ENCODE measurements around the gene HNRNPUL1.

Gene HNRNPUL1

DNA sequence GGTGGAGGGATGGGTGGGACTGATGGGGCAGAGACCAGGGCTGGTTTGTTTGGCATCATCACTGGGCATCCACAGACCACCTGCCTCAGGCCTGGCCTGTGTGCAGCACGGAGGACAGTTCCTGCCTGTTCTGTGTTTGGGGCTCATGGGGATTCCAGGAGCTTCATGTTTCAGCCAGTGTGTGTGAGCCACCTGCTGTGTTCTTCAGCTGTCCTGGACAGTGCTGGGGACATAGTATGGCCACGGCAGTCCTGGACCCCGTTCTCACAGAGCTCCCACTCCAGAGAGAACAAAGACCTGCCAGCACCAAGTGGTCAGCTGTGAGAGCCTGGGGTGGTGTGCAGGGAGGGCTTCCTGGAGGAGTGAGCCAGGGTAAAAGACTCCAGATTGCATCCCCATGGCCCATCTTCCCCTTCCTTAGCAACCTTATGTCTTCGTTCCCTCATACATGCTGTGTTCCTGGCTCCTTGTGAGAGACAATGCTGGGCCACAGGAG, 43.8 kb downstream of the HNRNPUL1 start:
- TF ChIP-seq EP300 (IDR thresholded peaks at IDR 0.05; ENCODE audit: borderline replicate concordance) (no peak), CREB1 (IDR thresholded peaks at IDR 0.05; ENCODE audit: low read depth) (no peak), TAF1 (IDR thresholded peaks at IDR 0.05; ENCODE audit: low read depth) (no peak), YY1 (IDR thresholded peaks at IDR 0.05; ENCODE audit: low read depth) (no peak)

DNA sequence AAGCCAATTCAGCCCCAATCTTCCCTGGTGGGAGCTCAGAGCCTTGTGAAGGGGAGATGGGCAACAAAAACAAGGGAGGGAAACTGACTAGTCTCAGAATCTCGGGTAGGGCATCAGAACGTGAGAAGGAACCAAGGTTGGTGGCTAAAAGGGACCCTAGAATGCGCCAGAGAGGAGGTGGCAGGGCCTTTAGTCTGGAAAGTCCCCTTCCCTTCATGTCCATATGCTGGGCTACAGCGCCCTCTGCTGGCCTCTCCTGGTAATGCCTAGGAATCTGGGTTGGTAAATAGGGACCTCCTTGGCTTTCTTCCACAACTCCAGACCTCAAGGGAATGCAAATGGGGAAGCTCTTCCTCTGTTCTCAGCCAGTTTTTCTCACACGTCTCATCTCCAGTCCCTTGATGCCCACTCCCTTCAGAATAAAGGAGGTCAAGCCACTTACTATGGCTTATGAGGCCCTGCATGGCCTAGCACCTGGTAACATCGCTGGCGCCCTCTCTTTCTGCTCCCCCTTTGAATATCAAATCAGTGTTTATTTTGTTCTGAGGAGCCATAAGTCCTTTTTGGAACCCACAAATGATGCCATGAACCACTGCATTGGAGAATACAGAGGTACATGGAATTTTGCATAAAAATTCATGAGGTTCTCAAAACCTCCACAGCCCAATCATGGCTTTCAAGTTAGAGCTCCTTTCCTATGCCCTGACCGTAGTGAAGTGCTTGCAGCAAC, 44.4 kb downstream of the HNRNPUL1 start:
- peak; percentile 61 for TF ChIP-seq RAD21 (IDR thresholded peaks at IDR 0.05; ENCODE audit: low read depth)
- TF ChIP-seq, protein P1, sequence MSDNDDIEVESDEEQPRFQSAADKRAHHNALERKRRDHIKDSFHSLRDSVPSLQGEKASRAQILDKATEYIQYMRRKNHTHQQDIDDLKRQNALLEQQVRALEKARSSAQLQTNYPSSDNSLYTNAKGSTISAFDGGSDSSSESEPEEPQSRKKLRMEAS (IDR thresholded peaks at IDR 0.05) = no peak
- TF ChIP-seq TEAD4 (IDR thresholded peaks at IDR 0.05) = no peak

DNA sequence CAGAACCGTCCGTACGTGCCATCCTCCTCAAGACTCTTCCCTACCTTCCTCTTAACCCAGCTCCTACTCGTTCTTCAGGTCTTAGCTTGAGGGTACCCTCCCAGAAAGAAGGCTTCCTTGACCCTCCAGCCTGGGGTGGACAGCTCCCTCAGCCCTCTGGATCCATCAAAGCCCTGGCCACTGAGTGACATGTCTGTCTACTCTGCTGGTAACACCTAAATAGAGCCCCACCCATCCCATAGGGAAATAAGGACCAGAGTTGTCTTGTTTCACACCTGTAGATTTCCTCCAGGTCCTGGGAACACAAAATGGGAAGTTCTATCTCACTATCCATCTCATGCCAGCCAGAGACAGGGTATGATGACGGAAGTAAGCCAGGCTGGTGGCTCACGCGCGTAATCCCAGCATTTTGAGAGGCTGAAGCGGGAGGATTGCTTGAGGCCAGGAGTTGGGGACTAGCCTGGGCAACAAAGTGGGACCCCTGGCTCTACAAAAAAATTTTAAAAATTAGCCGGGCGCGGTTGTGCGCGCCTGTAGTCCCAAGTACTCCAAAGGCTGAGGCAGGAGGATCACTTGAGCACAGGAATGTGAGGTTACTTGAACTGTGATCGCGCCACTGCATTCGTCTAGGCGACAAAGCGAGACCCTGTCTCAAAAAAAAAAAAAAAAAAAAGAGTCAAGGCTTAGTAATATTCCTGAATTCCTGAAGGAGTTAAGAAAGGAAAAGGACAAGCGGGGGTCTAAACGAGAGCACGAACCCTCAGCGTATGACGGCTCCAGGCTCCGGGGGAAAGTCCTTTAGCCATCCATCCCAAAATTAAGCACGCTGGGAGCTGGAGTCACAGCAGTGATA, 45.2 kb downstream of the HNRNPUL1 start:
- no peak for TF ChIP-seq TEAD4 (IDR thresholded peaks at IDR 0.05)
- TF ChIP-seq, protein P2, sequence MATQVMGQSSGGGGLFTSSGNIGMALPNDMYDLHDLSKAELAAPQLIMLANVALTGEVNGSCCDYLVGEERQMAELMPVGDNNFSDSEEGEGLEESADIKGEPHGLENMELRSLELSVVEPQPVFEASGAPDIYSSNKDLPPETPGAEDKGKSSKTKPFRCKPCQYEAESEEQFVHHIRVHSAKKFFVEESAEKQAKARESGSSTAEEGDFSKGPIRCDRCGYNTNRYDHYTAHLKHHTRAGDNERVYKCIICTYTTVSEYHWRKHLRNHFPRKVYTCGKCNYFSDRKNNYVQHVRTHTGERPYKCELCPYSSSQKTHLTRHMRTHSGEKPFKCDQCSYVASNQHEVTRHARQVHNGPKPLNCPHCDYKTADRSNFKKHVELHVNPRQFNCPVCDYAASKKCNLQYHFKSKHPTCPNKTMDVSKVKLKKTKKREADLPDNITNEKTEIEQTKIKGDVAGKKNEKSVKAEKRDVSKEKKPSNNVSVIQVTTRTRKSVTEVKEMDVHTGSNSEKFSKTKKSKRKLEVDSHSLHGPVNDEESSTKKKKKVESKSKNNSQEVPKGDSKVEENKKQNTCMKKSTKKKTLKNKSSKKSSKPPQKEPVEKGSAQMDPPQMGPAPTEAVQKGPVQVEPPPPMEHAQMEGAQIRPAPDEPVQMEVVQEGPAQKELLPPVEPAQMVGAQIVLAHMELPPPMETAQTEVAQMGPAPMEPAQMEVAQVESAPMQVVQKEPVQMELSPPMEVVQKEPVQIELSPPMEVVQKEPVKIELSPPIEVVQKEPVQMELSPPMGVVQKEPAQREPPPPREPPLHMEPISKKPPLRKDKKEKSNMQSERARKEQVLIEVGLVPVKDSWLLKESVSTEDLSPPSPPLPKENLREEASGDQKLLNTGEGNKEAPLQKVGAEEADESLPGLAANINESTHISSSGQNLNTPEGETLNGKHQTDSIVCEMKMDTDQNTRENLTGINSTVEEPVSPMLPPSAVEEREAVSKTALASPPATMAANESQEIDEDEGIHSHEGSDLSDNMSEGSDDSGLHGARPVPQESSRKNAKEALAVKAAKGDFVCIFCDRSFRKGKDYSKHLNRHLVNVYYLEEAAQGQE (IDR thresholded peaks at IDR 0.05; ENCODE audit: low read depth) = peak; percentile 28; the same call in 1 of the 2 replicates

DNA sequence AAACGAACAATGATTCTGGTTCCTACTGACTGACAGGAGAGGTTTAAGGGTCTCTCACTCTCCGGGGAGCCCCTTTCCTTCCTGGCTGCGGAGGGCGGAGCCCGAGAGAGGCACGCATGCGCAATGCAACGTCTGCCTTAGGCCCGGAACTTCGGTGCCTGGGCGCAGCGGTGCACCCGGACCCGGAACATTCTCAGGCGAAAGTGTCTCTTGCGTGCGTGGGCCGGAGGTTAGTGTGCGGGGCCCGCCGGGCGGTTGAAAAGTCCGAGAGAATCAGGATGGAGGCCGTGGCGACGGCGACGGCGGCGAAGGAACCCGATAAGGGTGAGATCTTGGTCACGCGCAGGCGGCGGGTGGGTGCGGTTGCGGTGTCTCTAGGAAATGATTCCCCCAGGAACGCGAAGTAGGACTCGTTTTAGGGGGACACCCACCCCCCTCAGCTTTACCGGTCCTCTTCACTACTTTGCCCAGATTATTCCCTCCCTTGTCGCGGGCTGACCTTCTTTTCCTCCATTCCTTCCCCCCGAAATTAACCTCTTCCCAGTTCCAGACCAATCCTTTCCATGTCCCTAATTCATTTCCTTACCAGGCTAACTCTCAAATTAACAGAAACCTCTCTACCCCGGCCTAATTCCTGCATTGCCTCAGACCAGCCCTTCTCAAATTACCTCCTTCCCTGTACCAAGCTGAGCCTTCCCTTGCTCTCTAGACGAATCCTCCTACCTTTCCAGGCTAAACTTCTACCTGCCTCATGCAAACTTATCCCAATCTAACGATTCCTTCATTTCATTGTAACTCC, 46.1 kb downstream of the HNRNPUL1 start, which contains the start of gene CCDC97:
Gene CCDC97 (plus strand): TSS at position 140 of the 799 bp plus-strand sequence. CDS start 139 bp downstream, at position 279.
- TF ChIP-seq EP300 (IDR thresholded peaks at IDR 0.05; ENCODE audit: borderline replicate concordance) (peak; percentile 33; the same call in 1 of the 2 replicates), FOXM1 (IDR thresholded peaks at IDR 0.05; ENCODE audit: borderline replicate concordance, low read depth) (peak; percentile 58; the same call in 1 of the 2 replicates), YY1 (IDR thresholded peaks at IDR 0.05; ENCODE audit: low read depth) (0 out of 2 replicates have a peak, but pooled peaks have one; percentile 63), TAF1 (IDR thresholded peaks at IDR 0.05; ENCODE audit: low read depth) (peak; percentile 89), TEAD4 (IDR thresholded peaks at IDR 0.05) (peak; percentile 55), CEBPB (IDR thresholded peaks at IDR 0.05) (peak; percentile 46; the same call in 1 of the 2 replicates), TCF12 (IDR thresholded peaks at IDR 0.05; ENCODE audit: low read depth) (peak; percentile 83), ZBTB7A (IDR thresholded peaks at IDR 0.05; ENCODE audit: low read depth) (peak; percentile 58; the same call in 1 of the 2 replicates), NFIC (IDR thresholded peaks at IDR 0.05) (peak; percentile 12; the same call in 1 of the 2 replicates), EGR1 (IDR thresholded peaks at IDR 0.05) (peak; percentile 78), RAD21 (IDR thresholded peaks at IDR 0.05; ENCODE audit: low read depth) (no peak), CREB1 (IDR thresholded peaks at IDR 0.05; ENCODE audit: low read depth) (no peak; the same call in 1 of the 2 replicates)
- TF ChIP-seq, protein P1 (IDR thresholded peaks at IDR 0.05) = peak; percentile 74
- TF ChIP-seq, protein P2 (IDR thresholded peaks at IDR 0.05; ENCODE audit: low read depth) = no peak
- TF ChIP-seq, protein P3, sequence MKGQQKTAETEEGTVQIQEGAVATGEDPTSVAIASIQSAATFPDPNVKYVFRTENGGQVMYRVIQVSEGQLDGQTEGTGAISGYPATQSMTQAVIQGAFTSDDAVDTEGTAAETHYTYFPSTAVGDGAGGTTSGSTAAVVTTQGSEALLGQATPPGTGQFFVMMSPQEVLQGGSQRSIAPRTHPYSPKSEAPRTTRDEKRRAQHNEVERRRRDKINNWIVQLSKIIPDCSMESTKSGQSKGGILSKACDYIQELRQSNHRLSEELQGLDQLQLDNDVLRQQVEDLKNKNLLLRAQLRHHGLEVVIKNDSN (IDR thresholded peaks at IDR 0.05) = peak; percentile 74

DNA sequence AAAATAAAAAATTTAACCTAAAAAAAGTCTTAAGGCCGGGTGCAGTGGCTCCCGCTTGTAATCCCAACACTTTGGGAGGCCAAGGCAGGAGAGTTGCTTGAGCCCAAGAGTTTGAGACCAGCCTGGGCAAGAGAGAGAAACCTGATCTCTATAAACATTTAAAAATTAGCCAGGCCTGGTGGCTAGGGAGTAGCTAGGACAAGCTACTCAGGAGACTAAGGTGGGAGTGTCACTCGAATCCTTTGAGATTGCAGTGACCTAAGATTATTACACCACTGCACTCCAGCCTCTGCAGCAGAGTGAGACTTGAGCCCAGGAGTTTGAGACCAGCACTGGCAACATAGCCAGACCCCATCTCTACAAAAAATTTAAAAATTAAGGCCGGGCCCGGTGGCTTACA, 46.9 kb downstream of the HNRNPUL1 start:
- TF ChIP-seq, protein P2 (IDR thresholded peaks at IDR 0.05; ENCODE audit: low read depth) = no peak
- no peak for TF ChIP-seq CREB1 (IDR thresholded peaks at IDR 0.05; ENCODE audit: low read depth)
- TF ChIP-seq, protein P3 (IDR thresholded peaks at IDR 0.05) = no peak
- TF ChIP-seq FOXM1 (IDR thresholded peaks at IDR 0.05; ENCODE audit: borderline replicate concordance, low read depth) = no peak
- no peak for TF ChIP-seq TEAD4 (IDR thresholded peaks at IDR 0.05)
- no peak for TF ChIP-seq YY1 (IDR thresholded peaks at IDR 0.05; ENCODE audit: low read depth)
- no peak for TF ChIP-seq EP300 (IDR thresholded peaks at IDR 0.05; ENCODE audit: borderline replicate concordance)
- TF ChIP-seq TCF12 (IDR thresholded peaks at IDR 0.05; ENCODE audit: low read depth) = no peak
- no peak for TF ChIP-seq RAD21 (IDR thresholded peaks at IDR 0.05; ENCODE audit: low read depth)
- no peak for TF ChIP-seq CEBPB (IDR thresholded peaks at IDR 0.05)
- TF ChIP-seq ZBTB7A (IDR thresholded peaks at IDR 0.05; ENCODE audit: low read depth) = no peak
